GM19397 (cell line): Measurements from ENCODE around the gene GALNT14.

ENCODE experiments used
- ATAC-seq: cut with Tn5 transposase; IDR thresholded peaks from one replicate; pipeline ENCODE4 v1.9.1; 2021; ENCODE audit warnings: mild to moderate bottlenecking, moderate library complexity; ENCODE audit not compliant: unreplicated experiment

GALNT14 gene

DNA sequence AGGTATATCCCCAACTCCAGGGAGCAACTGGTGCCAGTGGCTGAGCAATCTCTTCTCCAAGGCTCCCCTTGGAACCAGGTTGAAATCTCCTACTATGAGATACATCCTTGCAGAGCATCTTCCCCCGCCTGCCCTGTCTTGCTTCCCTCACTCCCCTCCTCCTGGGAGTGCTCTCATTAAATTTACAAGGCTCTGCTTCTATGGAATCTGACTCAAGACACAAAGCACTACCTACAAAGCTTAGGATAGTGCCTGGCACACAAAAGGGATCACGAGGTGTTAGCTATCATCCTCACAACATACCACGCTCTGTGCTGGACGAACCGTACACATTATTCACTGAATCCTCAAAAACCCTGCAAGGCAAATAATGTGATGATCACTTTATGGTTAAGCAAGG, 121.6 kb downstream of the GALNT14 start:
- no peak for ATAC-seq

DNA sequence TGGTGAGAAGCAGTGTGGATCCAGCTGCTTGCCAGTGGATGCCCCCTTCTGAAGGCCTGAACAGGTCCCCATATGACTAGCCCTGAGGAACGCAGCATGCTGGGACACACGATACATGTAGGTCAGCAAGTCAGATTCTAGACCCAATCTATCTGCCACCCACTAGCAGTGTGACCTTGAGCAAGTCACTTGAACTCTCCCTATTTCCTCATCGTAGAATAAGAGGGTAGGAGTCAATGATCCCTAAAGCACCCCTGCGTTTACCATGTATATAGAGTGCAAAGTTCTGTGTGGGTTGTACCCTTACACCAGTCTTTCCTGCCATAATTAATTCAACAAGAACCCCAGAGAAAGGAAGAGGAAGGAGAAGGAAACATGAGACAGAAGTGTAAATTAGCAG, 123.7 kb downstream of the GALNT14 start:
- no peak for ATAC-seq

DNA sequence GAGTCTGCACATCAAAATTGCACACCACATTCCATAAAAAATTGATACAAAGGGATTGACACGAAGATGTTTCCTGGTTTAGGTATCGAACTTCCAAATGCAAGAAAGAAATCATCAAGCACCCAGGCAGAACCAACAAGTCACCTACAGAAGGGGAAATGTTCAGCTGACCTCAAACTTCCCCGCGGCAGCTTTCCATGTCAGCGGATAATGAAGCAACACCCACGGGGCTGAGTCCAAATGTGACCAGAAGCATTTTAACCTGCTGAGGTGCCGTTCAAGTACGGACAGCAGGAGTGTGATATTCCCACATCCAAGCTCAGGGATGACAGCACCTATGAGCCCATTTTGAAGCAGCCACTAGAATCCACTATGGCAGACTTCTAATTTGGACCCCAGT, 124.9 kb downstream of the GALNT14 start:
- no peak for ATAC-seq

DNA sequence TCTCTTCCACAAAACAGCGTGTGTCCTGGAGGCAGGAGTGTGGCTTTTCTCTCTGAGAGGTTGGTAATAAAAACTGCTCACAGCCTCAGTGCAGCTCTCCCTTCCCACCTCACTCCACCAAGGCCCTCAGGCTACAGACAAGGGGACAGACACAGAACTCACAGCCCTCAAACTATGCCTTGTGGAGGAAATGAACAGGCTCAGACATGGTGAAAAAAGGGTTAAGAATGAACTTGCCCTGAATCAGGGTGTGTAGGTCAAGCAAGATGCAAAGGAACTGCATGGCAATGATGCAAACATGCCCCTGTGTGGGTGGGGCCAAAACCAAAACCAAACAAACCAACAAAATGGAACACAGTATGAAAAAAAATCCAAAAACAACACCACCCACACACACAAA, 125.8 kb downstream of the GALNT14 start:
- no peak for ATAC-seq

DNA sequence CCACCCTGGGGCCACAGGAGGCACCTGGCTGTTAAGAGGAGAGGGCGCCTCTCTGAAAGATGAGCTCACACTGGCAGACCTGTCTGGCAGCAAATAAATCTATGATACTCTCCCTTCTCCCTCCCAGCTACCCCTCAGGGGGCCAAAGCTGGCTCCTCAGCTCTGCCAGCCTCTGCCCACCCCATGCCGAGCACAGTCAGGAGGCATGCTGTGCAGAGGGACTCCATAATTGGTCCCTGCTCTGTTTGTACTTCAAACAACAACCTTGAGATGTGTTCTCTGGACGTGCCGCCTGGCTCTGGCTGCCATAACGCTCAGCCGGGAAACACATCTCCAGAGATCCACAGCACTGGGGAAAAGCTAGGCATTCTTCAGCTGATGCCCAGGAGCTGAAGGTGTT, 126.7 kb downstream of the GALNT14 start:
- no peak for ATAC-seq

DNA sequence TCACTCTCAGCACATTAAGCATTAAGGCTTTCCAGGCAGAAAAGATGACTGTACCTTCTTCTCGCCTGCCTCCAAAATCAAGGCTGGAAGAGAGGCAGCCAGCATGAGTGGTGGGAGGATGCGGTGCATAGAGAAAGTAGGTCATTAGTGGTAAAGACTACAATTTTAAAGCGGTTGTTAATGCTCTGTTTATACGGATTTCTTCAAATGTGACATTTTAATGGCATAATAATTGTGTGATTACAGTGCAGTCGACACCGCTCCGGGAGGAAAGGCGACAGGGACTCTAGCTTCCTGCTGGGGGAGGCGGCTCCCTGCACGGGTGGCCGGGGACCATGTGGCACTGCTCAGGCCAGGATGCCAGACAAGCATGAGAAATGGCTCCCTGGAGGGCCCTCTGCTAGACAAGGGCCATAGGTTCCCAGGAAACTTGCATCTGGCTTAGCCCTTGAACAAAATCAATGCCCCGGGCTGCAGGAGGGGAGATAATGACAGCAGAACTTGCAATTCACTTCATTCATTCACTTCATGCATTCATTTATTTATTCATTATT, 129.6 kb downstream of the GALNT14 start:
- no peak for ATAC-seq

DNA sequence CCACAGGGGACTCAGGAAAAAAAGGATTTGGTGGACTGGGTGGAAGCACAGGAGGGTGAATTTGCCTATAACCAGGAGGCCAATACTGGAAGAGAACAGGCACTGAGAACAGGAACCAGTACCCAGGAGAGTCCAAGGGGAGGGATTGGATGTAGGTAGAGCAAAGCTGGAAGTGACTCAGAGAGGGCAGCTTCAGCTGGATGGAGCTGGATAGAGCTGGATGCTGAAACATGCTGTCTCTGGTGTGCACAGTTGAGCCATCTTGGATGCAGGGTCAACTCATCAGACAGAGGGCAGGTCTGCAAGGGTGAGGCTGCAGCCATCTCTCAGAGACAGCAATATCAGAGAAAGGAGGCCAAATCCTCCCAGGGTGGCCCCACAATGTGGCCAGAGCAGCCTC, 134.0 kb downstream of the GALNT14 start:
- ATAC-seq: no peak

- ATAC-seq: no peak
Measured at GRCh38 chr2:31003749-31004148, 134.5 kb downstream of the GALNT14 start.

DNA sequence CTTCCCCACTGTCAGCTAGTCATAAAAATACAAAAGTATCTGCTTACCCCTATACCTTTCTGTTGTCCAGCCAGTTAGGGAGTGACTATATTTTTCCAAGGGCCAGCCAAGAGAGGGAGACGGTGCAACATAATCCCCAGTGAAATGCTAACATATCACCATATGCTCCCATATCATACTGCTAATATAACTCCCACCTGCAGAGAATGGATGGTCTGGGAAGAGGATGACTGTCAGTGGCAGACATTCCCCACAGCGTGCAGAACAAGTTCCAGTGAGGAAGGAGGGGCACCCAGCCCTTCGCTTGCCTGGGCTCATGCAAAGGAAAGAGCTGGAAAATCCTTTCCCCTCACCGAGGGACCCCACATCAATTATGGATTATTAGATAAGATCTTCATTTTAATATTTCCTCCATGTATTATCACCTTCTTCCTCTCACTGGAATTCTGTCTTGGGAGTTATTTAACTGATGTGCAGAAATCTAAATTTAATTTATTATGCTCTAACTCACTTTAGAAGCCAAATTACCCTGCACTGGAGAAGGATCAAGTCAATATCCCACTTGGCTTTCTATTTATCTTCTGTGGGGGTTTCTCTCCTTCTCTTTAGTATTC, 135.6 kb downstream of the GALNT14 start:
- no peak for ATAC-seq

- ATAC-seq: no peak
Measured at GRCh38 chr2:31000970-31001369, 137.3 kb downstream of the GALNT14 start.

GRCh38 chr2:30998672-30999071, 139.6 kb downstream of the GALNT14 start:
- ATAC-seq: no peak

GRCh38 chr2:30997979-30998378, 140.3 kb downstream of the GALNT14 start:
- ATAC-seq: no peak

- no peak for ATAC-seq
Measured at GRCh38 chr2:30994227-30995056, 143.8 kb downstream of the GALNT14 start.

DNA sequence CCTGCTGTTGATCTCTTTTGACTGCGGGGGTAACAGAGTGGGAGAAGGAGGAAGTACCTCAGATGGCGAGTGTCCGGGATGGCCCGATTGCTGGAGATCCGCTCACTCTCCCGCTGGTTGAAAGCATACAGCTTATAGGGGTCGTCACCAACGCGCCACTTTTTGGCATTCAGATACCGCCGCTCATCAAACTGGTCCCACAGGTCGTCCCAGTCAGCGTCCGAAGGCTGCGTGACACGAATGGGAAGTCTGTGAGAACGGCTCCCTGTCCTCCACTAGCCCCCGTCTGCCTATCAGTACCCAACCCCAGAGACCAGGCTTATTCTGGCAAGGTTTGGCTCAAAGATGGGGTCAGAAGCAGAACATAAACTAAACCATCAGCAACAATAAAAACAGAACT, 145.5 kb downstream of the GALNT14 start:
- ATAC-seq: no peak

DNA sequence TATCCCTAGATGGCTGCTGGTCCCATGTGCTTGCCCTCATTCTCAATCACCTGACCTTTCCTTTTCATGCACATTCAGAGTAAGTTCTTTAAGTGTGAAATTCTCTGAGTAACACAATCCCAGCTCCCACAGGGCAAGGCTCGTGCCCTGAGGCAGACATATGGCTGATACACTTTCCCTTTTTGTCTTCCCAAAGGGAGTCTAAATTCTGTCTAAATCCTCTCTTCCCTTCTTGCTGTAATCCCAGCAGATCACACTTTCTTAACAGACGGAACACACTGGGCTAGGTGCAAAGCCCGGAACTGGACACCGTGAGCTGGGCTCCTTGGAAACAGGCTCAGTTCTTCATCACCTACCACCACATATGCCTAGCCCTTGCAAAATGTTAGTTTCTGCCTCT, 147.6 kb downstream of the GALNT14 start:
- ATAC-seq: no peak

- ATAC-seq: no peak
Measured at GRCh38 chr2:30990176-30990575, 148.1 kb downstream of the GALNT14 start.

GRCh38 chr2:30989746-30990145, 148.5 kb downstream of the GALNT14 start:
- no peak for ATAC-seq

- no peak for ATAC-seq
Measured at GRCh38 chr2:30987566-30987965, 150.7 kb downstream of the GALNT14 start.

DNA sequence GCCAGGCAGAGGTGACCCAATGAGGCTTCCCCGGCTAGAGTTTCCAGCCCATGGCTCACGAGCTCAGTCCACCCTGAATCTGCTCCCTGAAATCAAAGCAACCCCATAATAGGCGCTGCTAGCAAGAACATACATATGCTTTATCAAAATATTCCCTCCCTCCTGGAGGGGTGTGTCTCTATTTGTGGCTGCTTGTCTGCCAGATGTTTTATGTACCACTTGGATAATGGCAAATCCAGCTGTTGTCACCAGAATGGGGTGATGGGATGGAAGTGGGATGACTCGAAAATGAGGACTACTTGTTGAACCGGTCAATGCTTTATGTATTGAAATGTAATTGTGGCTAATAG, 152.0 kb downstream of the GALNT14 start:
- ATAC-seq: no peak

- no peak for ATAC-seq
Measured at GRCh38 chr2:30985493-30986230, 152.6 kb downstream of the GALNT14 start.

GRCh38 chr2:30984148-30984547, 154.1 kb downstream of the GALNT14 start:
- no peak for ATAC-seq

GRCh38 chr2:30981510-30981909, 156.7 kb downstream of the GALNT14 start:
- ATAC-seq: no peak
